Measurements from ENCODE around the gene TP53AIP1. TPM values are rescaled to one million over a fixed set of nuclear protein-coding genes. Genes with fewer than 3 reads are reported as not detected.

TP53AIP1 gene
- total RNA-seq, 1 experiment from 2014 or later = not detected

DNA sequence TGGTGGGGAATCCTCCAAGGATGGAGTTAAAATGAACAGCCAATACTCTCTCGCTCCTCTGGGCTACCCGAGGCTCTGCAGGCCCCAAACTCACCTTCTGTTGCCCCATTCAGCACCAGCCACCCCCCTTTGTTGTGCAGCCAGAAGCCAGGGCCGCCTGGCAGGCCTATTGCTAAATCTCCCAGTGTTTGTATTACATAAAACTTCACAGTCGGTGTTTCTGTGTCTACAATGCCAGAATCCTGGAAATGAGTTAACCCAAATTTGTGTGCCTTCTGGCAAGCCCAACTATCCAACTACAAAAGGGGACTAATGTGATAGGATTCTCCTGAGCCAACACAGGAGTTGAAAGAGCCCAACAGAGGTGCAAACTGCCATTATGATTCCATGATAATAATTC is 42.2 kb downstream of the TP53AIP1 start:
- H3K4me1 ChIP-seq = peaks cover 26% of the 10 kb centered on the region
- no peak overlapping the region for H3K27ac ChIP-seq
- no peak overlapping the region for H3K4me3 ChIP-seq
- no peak for DNase-seq
- no peaks in the 10 kb centered on the region for H3K27me3 ChIP-seq
- H3K36me3 ChIP-seq = no peaks in the 10 kb centered on the region
- no peaks in the 10 kb centered on the region for H3K9me3 ChIP-seq (replicated peaks)

DNA sequence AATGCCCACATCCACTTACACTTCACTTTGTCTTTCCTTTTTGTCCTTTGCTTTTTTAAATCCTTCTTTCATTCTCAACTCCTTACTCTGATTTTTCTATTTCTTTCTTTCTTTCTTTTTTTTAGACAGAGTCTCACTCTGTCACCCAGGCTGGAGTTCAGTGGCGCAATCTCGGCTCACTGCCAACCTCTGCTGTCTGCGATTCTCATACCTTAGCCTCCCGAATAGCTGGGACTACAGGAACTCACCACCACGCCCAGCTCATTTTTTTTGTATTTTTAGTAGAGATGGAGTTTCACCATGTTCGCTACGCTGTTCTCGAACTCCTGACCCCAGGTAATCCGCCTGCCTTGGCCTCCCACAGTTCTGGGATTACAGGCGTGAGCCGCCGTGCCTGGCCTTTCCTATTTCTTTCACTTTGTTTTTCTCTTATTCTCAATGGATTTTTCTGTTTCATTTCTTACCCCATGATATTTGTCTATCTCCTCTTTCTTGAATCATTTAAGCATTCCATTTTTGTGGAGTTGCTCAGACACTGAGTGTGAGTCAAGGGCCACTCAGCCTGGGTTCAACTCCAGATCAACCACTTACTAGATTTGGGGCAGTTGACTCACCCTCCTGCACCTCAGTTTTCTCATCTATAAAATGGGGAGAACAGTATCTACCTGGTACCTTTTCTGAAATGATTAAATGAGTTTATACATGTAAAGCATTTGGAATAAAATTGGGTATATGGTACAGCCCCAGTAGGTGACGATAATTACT is 43.9 kb downstream of the TP53AIP1 start:
- H3K27ac ChIP-seq = no peak overlapping the region
- no peaks in the 10 kb centered on the region for H3K9me3 ChIP-seq (replicated peaks)
- H3K4me3 ChIP-seq = no peak overlapping the region
- no peaks in the 10 kb centered on the region for H3K27me3 ChIP-seq
- no peak for DNase-seq
- H3K4me1 ChIP-seq = peaks cover 21% of the 10 kb centered on the region
- H3K36me3 ChIP-seq = no peaks in the 10 kb centered on the region

DNA sequence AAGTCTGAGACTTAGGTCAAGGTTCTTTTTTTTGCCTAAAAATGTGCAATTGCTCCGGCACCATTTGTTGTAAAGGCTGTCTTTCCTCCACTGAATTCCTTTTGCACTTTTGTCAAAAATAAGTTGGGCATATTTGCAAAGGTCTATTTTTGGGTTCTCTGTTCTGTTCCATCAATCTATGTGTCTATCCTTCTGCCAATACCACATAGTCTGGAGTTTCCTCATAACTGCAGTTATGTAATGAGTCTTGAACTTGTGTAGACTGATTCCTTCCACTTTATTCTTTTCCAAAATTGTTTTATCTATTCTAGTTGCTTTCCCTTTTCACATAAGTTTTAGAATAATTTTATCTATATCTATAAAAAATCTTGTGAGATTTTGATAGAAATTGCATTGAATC is 44.8 kb downstream of the TP53AIP1 start:
- H3K27me3 ChIP-seq = no peaks in the 10 kb centered on the region
- no peak overlapping the region for H3K4me3 ChIP-seq
- H3K27ac ChIP-seq = no peak overlapping the region
- H3K9me3 ChIP-seq (replicated peaks) = no peaks in the 10 kb centered on the region
- H3K4me1 ChIP-seq = peaks cover 17% of the 10 kb centered on the region
- no peak for DNase-seq
- H3K36me3 ChIP-seq = no peaks in the 10 kb centered on the region

DNA sequence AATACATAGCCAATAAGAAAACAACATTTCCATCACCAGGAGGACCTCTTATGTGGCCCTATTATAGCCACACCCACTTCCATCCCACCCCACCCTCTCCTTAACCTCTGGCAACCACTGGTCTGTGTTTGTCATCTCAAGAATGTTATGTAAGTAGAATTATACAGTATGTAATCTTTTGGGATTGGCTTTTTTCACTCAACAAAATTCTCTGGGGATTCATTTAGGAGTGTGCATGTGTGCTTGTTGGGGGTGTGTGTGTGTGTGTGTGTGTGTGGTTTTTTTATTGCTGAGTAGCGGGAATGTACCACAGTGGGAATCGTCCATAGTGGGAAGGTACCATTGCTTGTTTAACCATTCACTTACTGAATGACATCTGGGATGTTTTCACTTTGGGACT is 46.3 kb downstream of the TP53AIP1 start:
- Histone ChIP-seq H3K4me1 (peaks cover 10% of the 10 kb centered on the region), H3K27me3 (no peaks in the 10 kb centered on the region), H3K36me3 (no peaks in the 10 kb centered on the region), H3K27ac (no peak overlapping the region), H3K9me3 (replicated peaks) (no peaks in the 10 kb centered on the region), H3K4me3 (no peak overlapping the region)
- DNase-seq = no peak

DNA sequence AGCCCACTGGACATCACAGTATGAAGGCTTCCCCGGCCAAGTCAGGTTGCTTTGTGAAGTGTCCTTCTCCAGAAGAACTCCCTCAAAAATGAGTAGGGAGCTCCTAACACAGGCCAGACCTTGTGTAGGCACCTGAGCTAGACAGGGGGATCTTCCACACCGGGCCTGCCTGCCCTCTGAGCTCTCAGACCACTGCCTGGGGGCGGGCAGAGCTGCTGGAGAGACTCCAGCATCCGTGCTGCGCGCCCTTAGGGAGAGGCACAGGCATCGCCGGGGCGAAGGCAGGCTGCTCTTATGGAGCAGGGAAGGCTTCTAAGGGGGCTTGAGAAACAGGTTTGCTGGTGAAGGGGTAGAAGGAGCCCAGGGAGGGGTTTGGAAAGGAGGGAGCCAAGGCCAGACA is 47.1 kb downstream of the TP53AIP1 start:
- H3K9me3 ChIP-seq (replicated peaks) = no peaks in the 10 kb centered on the region
- H3K27ac ChIP-seq = no peak overlapping the region
- DNase-seq = no peak
- H3K4me1 ChIP-seq = peaks cover 10% of the 10 kb centered on the region
- no peaks in the 10 kb centered on the region for H3K27me3 ChIP-seq
- no peaks in the 10 kb centered on the region for H3K36me3 ChIP-seq
- no peak overlapping the region for H3K4me3 ChIP-seq

DNA sequence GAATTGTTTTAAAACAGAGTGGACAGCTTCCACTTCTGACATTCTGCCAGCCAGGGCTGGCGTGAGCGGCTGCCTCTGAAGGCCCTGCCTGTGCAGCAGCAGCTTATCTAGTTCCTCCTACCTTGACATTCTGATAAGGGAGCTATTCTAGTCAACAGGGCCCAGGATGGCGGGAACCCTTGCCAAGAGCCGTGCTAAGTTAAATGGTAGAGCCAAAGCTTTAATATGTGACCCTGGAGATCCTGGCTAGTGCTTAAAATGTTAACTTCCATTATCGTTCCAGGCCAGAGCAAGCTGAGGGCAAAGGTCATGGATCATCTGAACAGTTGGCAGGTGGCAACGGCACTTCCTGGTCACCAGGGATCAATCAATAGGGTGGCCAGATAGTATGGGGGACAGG is 48.0 kb downstream of the TP53AIP1 start:
- Histone ChIP-seq H3K9me3 (replicated peaks) (no peaks in the 10 kb centered on the region), H3K4me1 (peaks cover 10% of the 10 kb centered on the region), H3K4me3 (no peak overlapping the region), H3K27me3 (no peaks in the 10 kb centered on the region), H3K27ac (no peak overlapping the region), H3K36me3 (no peaks in the 10 kb centered on the region)
- DNase-seq = no peak

DNA sequence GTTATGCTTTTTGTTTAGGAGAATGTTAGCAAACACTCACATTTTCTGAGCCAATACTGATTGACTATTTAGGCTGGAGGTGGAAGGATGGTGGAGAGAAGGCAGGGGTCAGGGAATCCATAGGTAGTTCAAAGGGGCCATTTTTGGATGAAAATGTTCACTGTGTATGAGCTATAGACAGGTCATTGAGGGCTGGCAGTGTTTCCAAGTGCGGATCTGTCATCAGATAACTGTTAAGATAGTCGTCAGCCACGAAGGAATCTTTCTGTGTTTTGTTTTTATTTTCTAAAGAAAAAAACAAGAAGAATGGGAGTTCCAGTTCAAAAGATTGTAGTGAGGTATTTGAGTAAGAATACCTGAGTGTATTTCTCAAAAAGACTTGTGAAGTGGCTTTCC is 48.4 kb downstream of the TP53AIP1 start:
- Histone ChIP-seq H3K4me3 (no peak overlapping the region), H3K9me3 (replicated peaks) (no peaks in the 10 kb centered on the region), H3K27ac (no peak overlapping the region), H3K36me3 (no peaks in the 10 kb centered on the region), H3K4me1 (peaks cover 10% of the 10 kb centered on the region), H3K27me3 (no peaks in the 10 kb centered on the region)
- DNase-seq = no peak

DNA sequence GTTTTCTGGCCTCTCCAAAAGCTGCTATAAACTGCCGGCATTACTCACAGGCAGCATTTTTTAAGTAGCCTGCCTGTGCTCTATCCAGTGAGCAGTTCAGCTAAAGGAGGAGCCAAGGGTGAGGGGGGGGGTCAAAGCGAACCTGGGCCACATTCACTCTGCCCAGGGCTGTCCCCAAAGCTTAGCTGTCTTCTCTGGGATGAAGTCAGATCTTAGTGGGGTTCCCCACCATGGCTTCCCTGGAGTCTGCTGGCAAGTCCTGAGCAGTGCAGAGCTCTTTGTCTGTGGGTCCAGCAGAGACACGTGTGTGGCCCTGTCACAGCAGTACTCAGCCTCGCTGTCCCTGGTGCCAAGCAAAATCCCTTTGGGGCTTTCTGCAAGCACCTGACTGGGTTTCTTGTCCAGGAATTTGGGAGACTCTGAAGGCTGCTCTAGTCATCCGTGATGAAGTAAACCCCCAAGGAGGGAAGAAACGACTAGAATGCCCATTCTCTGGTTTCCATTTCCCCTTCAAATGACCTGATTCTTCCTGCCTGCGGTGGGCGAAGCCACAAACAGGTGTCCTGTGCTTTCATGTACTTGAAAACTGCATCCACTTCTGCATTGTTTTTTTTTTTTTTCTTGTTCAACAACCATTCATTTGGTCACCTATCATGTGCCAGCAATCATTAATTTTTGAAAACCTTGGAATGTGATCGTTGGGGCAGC is 48.9 kb downstream of the TP53AIP1 start:
- H3K4me3 ChIP-seq = no peak overlapping the region
- no peak for DNase-seq
- H3K4me1 ChIP-seq = peaks cover 10% of the 10 kb centered on the region
- H3K27me3 ChIP-seq = no peaks in the 10 kb centered on the region
- no peaks in the 10 kb centered on the region for H3K9me3 ChIP-seq (replicated peaks)
- H3K27ac ChIP-seq = no peak overlapping the region
- no peaks in the 10 kb centered on the region for H3K36me3 ChIP-seq

DNA sequence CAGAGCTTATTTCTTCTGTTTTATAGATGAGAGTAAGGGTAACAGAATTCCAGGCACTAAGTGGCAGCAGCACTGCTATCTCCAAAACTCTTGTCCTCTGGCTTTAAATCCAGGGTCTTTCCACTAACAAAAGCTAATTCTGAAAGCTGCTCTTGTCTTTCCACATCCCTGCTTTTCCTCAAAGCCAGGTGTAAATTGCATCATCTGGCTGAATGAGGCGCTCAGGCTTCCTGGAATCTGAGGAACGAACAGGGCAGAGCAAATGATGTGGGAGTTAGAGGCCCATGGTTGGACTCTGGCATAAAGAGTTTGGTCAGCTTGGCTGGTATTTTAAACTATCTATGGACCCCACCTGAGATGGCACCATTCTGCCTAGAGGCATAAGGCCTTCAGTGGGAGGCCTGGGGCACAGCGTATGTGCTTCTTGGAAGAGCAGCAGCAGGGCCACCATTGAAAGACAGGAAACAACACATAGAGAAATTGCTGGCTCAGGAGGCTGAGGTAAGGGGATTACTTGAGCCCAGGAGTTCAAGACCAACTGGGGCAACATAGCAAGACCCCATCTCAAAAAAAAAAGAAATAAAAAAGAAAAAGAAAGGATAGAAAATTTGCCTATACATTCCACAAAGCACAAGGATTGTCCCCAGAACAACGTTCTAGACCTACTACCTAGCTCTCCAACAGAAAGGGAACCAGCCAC is 49.7 kb downstream of the TP53AIP1 start:
- no peaks in the 10 kb centered on the region for H3K36me3 ChIP-seq
- H3K9me3 ChIP-seq (replicated peaks) = no peaks in the 10 kb centered on the region
- DNase-seq = no peak
- H3K27me3 ChIP-seq = no peaks in the 10 kb centered on the region
- H3K4me1 ChIP-seq = peaks cover 10% of the 10 kb centered on the region
- no peak overlapping the region for H3K27ac ChIP-seq
- H3K4me3 ChIP-seq = no peak overlapping the region

DNA sequence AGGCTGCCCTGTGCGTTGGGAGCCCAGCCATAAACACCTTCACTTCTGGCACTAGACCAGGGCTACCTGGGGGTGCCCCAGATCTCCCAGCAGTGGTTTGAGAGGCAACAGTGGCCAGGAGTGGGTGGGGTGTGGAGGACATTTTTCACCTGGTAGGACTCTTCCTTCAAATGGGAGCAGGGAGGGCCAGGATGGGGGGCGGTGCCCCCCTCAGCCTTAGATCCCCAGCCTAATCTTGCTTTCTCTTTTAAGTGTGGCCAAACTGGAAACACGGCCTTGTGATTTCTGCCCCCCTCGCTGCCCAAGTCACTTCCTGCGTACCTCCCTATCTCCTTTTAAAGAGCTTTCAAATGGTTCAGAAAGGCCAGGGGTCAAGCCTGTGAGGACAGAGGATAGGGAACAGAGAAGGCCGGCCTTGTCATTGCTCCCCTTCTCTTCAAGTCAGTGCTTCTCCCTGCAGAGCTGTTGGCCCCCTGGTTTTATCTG is 50.7 kb downstream of the TP53AIP1 start:
- no peak for DNase-seq
- Histone ChIP-seq H3K36me3 (no peaks in the 10 kb centered on the region), H3K27ac (peak overlapping the region; percentile 4; the same call in 1 of the 2 replicates), H3K9me3 (replicated peaks) (no peaks in the 10 kb centered on the region), H3K4me3 (peak overlapping the region; percentile 72), H3K4me1 (peaks cover 10% of the 10 kb centered on the region), H3K27me3 (no peaks in the 10 kb centered on the region)

DNA sequence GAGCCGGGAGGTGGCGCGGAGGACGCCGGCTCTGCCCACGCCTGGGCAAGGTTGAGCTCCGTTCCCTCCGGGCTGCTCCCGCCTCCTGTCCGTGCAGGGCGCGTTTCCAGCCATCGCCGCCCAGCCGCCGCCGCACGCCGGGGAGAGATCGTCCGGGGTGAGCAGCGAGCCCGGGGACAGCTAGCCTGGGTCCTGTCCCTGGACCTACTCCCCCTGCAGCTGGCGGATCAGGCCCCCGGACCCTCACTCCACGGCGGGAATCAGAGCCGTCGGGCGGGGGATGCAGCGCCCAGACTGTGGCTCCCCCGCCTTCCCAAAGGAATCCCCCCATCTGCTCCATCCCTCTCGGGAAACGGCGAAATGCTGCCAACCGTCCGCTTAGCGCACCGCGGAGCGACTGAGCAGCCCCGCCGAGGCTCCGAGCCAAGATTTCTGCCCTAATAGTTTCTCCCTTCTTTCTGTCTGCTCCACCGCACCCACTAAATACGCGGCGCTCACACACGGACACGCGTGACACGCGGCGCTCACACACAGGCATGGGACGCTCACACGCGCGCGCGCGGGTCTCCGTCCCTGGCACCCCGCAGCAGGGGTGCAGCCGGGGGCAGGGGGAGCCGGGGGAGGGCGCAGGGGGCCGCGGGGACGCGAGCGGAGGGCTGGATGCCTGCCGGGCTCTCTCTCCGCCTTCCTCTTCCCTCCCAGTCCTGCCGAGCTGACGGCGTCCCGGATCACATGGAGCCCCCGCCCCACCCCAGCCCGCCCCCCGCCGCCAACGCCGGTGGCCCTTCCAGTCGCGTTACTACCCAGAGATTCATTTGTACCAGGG is 51.9 kb downstream of the TP53AIP1 start, which contains the start of gene KCNJ5:
TSS of gene KCNJ5 (plus strand) at position 814 of the 826 bp plus-strand sequence. CDS start 19,918 bp downstream, outside the sequence.
- DNase-seq = peak; percentile 49 to 66
- peak within 1 kb of the TSS; percentile 52 for H3K27ac ChIP-seq

DNA sequence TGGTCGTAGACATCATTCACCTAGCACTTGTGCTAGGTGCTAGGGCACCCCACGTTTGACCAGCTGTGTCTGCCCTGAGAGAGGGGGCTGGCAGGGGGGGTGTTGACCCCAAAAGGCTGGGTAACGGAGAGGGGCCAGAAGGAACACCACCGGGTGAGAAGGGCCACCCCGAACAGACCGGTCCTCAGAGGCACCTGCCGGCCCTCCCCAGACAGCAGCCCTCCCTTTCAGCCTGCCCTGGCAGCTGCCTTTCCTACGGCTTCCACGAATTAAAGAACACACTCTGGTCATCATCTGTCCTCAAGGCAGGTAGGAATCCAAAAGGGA is 52.5 kb downstream of the TP53AIP1 start:
- H3K4me3 ChIP-seq = peak overlapping the region; percentile 72
- peaks cover 10% of the 10 kb centered on the region for H3K4me1 ChIP-seq
- peak overlapping the region; percentile 52 for H3K27ac ChIP-seq
- no peaks in the 10 kb centered on the region for H3K27me3 ChIP-seq
- H3K36me3 ChIP-seq = no peaks in the 10 kb centered on the region
- no peaks in the 10 kb centered on the region for H3K9me3 ChIP-seq (replicated peaks)
- DNase-seq = no peak

More for the DNA sequence above, 51.9 kb downstream of the TP53AIP1 start, which contains the start of gene KCNJ5:
- no peaks in the 10 kb centered on the region for H3K9me3 ChIP-seq (replicated peaks)
- peak within 1 kb of the TSS; percentile 72 for H3K4me3 ChIP-seq
- H3K27me3 ChIP-seq = no peaks in the 10 kb centered on the region
- peaks cover 10% of the 10 kb centered on the region for H3K4me1 ChIP-seq
- H3K36me3 ChIP-seq = no peaks in the 10 kb centered on the region

DNA sequence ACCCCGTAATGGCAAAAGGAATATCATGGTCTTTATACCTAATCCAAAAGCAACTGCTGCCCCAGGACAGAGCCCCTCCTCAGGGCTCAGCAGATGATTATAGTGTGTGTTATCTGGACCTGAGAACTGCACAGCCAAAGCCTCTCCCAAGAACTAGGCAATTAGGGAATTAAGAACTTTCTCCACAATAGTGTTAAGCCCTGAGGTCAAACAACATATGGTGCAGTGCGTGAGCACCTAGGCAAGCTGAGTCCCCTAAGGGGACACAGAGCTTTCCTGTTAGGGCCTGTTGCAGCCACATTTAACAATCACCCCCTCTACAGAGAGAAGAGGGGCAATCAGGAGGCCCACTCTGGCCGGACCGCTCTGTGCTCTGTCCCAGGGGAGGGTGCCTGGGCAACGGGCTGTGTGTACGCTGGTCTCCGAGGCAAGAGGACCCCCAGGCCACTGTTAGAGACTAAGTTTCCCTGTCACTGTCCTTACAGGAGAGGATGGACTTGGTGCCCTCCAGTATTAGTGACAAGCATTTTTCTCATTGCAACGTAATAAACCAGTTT is 52.9 kb downstream of the TP53AIP1 start:
- Histone ChIP-seq H3K4me1 (peaks cover 10% of the 10 kb centered on the region), H3K9me3 (replicated peaks) (no peaks in the 10 kb centered on the region), H3K27me3 (no peaks in the 10 kb centered on the region)

More for the DNA sequence above, 52.9 kb downstream of the TP53AIP1 start:
- Histone ChIP-seq H3K36me3 (no peaks in the 10 kb centered on the region), H3K4me3 (peak overlapping the region; percentile 72), H3K27ac (no peak overlapping the region)
- peak in 1 of 2 experiments; percentile 34 for DNase-seq

All from SJCRH30 (cell line).